HG03039 (cell line): ENCODE measurements around the gene SYT8.
"Not testable (repeated sequence)": the region's sequence is repeated elsewhere in the genome, so short reads cannot be mapped to it uniquely, and the experiment has no call there.

Source experiments
- ATAC-seq: cut with Tn5 transposase; IDR thresholded peaks from one replicate; pipeline ENCODE4 v1.9.1; 2021; ENCODE audit warnings: mild to moderate bottlenecking, moderate library complexity; ENCODE audit not compliant: unreplicated experiment

Gene SYT8, protein sequence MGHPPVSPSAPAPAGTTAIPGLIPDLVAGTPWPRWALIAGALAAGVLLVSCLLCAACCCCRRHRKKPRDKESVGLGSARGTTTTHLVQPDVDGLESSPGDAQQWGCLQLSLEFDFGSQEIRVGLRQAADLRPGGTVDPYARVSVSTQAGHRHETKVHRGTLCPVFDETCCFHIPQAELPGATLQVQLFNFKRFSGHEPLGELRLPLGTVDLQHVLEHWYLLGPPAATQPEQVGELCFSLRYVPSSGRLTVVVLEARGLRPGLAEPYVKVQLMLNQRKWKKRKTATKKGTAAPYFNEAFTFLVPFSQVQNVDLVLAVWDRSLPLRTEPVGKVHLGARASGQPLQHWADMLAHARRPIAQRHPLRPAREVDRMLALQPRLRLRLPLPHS

DNA sequence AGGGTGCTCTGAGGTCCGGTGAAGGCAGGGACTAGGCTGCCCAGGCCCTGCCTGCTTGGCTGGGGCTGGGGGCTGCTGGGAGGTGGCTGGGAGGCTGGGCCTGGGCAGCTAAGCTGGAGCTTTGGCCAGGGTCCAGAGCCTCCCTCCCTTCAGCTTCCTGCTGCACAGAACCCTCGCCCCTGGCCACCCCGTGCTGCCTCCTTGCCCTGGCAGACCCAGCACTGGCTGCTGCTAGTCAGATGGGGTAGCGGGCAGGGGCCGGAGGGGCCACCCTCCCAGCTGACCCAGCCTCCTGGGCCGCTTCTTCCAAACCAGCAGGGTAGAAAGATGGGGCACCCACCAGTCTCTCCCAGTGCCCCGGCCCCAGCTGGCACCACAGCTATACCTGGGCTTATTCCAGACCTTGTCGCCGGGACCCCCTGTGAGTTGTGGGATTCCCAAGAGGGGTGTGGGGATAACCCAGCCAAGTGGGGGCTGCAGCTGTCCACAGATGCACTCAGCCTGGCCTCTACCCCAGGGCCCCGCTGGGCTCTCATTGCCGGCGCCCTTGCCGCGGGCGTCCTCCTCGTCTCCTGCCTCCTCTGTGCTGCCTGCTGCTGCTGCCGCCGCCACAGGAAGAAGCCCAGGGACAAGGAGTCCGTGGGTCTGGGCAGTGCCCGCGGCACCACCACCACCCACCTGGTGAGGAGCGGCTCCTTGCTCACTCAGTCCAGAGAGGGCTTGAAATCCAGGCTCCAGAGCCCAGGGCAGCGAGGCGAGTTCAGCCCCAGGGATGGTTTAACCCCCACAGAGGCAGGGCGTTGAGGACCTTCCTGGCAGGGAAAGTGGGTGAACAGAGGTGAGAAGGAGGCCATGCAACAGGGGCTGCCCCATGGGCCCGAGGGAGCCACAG lies at the start of gene SYT8:
Gene SYT8 (plus strand): TSS at position 212 of the 892 bp plus-strand sequence. CDS start 116 bp downstream, at position 328.
- ATAC-seq, result no peak

DNA sequence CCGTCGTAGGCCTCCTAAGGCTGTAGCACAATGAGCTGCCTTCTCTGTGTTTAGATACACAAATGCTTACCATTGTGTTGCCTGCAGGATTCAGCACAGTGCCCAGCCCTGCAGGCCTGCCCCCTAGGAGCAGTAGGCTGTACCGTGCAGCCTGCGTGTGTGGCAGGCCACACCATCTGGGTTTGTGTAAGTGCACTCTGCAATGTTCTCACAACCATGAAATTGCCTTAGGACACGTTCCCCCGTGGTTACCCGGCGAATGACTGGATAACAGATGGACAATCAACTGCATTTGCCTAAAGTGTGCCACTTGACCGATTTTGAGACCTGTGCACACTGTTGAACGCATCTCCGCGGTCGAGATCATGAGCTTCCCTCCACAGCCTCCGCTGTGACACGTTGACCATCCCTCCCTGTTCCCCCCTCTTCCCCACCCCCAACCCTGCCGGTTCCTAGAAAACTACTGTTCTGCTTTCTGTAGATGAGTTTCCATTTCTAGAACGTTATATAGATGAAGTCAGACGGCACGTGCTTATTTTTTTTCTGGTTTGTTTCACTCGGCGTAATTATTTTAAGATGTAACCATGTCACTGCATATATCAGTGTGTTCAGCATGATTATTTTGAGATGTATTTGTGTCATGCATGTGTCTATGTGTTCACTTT lies 48.9 kb upstream of the SYT8 start:
- ATAC-seq, result no peak

DNA sequence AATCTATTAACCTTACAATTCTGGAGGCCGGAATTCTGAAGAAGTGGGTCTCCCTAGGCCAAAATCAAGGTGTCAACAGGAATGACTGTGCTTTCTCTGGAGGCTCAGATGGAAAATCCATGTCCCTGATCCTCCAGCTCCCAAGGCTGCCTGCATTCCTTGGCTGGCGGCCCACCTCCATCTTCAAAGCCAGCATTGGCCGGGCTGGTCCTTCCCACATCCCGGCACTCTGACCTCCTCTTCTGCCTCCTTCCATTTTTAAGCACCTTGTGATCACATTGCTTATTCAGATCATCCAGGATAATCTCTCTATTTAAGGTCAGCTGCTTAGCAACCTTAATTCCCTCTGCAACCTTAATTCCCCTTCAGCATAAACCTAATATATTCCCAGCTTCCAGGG lies 48.3 kb upstream of the SYT8 start:
- ATAC-seq, result no peak

DNA sequence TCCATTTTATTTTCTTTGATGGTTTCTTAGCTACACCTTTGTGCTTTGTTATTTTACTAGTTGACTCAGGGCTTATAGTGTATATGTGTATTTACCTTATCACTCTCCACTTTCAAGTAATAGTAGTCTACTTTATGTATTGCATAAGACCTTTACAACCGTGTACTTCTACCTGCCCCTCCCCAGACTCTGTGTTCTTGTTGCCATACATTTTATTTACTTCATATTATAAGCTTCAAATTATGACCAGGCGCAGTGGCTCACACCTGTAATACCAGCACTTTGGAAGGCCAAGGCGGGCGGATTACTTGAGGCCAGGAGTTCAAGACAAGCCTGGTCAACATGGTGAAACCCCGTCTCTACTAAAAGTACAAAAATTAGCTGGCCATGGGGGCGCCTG lies 42.9 kb upstream of the SYT8 start:
- no peak for ATAC-seq

DNA sequence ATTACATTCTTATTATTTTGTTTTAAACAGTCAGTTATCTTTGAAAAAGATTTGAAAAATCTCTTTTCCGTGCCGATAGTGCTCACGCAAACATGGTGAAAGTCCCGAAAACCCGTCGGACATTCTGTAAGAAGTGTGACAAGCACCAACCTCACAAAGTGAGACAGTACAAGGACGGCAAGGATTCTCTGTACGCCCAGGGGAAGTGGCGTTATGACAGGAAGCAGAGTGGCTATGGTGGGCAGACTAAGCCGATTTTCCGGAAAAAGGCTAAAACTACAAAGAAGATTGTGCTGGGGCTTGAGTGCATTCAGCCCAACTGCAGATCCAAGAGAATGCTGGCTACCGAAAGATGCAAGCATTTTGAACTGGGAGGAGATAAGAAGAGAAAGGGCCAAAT lies 42.3 kb upstream of the SYT8 start:
- ATAC-seq, result no peak

DNA sequence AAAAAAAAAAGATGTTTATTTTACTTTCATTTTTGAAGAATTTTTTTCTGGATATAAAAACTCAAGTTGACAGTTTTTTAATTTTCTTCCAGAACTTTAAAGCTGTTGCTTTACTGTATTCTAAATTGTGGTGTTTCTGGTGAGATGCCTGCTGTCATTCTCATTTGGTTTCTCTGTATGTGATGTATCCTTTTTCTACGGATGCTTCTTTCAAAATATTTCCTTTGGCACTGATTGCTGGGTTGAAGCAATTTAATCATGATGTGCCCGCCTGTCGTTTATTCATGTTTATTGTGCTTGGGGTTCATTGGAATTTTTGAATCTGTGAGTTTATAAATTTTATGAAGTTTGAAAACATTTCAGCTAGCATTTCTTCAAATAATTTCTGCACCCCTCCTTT lies 41.7 kb upstream of the SYT8 start:
- ATAC-seq, result no peak

DNA sequence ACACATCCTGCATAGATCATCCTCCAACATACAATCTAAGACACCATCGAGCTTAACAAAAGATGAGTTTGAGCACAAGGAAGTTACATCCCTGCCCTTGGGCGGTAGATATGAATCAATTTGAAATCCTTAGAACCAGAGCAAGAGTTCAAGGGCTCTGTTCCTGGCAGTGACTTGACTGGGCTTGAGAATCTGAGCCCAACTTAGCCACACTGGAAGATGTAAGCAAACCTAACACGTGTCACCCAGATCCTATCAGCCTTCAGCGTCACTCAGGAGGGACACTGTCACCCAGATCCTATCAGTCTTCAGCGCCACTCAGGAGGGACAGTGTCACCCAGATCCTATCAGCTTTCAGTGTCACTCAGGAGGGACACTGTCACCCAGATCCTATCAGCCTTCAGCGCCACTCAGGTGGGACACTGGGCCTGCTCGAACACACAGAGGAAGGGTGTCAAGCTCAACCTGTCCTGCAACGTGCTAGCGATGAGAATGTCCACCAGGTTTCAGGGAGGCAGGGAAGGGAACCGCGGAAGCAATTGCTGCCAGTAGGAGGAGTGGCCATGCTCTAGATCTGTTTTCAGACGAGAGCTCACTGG lies 38.3 kb upstream of the SYT8 start:
- no peak for ATAC-seq

DNA sequence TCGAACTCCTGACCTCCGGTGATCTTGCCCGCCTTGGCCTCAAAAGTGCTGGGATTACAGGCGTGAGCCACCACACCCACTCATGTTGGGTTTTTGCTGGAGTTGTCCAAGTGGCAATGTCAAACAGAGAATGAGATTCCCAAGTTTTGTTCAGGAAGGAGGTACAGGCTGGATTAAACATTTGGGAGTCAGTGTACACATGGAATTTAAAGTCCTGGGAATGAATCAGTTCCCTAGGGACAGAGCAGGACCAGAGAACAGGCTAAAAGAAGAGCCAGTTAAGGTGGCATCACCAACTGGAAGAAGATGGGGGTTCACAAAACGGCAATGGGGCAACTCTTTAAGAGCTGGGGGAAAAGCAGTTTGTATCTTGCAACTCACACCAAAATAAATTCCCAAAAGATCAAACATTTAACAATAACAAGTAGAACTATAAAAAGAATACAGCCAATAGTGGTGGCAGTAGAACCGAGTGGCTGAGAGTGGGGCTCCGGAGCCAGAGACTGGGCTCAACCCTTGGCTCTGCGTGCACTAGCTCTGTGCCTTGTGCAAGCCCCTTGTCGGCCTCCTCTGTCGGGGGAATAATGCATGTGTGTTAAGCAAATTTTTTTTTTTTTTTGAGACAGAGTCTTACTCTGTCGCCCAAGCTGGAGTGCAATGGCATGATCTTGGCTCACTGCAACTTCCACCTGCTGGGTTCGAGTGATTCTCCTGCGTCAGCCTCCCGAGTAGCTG lies 37.2 kb upstream of the SYT8 start:
- no peak for ATAC-seq

DNA sequence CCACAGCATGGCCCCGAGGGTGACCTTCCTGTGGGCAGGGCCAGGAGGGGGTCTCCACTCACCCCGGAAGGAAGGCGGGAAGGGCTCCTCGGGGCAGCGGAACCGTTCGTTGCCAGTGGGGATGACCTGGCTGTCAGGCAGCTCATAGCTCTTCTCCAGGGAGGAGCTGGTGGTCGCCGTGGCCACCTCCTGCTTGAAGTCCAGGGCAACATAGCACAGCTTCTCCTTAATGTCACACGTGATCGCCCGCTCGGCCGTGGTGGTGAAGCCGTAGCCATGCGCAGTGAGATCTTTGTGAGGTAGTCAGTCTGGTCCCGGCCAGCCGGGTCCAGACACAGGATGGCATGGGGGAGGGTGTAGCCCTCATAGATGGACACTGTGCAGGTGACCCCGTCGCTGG lies 31.5 kb upstream of the SYT8 start:
- no peak for ATAC-seq

DNA sequence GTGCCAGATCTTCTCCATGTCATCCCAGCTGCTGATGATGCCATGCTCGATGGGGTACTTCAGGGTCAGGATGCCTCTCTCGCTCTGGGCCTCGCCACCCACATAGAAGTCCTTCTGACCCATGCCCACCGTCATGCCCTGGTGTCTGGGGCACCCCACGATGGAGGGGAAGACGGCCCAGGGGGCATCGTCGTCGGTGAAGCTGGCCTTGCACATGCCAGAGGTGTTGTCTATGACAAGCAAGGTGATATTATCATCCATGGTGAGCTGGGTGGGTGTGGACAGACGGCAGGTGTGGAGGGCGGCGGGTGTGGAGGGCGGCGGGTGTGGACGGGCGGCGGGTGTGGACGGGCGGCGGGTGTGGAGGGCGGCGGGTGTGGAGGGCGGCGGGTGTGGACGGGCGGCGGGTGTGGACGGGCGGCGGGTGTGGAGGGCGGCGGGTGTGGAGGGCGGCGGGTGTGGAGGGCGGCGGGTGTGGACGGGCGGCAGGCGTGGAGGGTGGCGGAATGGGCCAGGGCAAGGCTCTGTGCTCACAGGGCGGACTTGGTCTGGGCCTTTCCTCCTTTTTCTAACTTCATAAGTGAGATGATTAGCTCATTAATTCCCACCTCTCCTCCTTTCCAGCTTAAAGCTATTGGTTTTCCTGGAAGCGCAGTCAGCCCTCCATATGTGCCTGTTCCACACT lies 30.8 kb upstream of the SYT8 start:
- not testable (repeated sequence) for ATAC-seq

DNA sequence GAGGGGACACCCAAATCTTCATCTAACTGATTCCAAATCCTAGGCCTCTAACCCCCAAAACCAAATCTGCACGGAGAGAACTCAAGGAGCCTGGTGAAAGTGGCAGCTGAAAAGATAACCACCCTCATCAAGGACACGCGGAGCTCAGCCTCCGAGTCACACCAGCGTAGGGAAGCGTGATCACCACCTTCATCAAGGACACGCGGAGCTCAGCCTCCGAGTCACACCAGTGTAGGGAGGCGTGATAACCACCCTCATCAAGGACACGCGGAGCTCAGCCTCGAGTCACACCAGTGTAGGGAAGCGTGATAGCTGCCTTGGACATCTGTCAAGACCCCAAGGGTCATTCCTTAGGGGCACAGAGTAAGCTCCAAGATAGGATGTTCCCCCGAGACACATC lies 29.3 kb upstream of the SYT8 start:
- ATAC-seq, result no peak

DNA sequence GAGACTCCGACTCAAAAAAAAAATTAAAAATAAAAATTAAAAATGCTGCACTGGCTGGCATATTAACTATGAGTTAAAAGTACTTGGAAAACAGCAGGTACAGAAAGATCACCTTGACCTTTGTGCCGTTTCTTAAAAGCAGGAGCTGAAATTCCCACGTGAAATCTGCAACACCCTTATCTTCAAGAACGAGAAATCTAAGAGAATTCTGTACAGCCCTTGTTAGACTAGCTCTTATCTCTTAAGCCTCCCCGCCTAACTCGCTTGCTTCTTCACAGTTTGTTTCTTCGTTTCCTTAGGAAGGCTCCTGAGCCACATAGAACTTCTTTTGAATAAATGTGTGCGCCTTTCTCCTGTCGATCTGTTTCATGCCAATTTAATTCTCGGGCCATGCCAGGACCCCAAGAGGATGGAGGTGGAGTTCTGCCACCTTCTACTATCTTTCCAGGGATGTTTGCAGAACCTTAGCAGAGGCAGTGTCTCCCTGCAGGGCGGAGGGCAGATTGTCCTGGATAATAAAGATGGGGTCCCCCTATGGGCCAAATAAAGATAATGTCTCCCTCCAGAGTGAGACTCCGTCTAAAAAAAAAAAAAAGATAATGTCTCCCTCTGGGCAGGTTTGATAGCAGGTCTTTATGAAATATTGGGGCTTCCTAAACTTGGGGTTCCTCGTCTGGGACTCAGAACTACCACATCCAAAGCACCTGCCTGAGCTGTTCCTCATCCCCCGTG lies 27.4 kb upstream of the SYT8 start:
- no peak for ATAC-seq

DNA sequence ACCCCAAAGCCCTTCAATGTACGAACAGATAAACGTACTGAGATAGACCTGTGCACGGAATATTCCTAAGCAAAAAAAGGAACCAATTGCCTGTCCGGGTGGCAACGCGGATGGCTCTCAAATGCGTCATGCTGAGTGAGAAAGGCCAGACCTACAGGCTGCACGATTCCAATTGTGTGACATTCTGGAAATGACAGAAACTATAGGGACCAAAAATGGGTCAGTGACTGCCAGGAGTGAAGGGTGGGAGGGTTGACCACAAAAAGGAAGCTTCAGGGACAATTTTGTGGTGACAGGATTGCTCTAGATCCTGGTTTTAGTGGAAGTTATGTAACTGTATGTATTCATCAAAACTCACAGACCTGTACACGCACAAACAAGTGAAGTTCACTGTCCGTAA lies 24.0 kb upstream of the SYT8 start:
- no peak for ATAC-seq

DNA sequence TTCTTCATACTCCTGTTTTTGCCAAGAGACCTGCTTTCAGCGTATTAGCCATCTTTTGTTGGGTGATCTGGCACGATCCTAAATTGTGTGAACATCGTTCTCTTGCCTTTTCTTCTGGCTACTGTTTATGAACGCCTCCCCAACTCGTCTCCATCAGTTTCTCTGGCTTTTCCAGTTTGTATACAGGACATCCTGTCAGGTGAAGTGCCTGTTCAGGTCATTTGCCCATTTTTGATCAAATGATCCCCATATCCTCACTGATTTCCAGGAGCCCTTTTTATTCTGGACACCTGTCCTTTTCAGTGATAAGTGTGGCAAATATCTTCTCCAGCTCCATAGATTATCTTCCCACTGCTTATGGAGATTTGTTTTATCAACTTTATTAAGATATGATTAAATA lies 22.5 kb upstream of the SYT8 start:
- no peak for ATAC-seq

DNA sequence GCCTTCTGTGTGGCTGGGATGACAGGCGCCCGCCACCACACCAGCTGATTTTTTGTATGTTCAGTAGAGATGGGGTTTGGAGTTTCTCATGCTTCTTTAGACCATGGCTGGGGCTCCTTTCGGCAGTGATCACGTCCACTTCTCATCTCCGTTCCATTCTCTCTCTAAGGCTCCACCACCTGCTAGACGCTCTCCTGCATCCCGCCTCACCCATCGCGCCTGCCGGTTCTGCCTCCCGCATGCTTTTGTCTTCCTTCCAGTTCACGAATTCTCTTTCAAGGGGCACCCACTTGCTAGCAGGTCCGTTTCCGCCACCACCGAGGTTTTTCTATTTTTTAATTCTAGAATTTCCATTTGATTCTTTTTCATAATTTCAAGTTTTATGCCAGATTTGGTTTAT lies 22.0 kb upstream of the SYT8 start:
- no peak for ATAC-seq

DNA sequence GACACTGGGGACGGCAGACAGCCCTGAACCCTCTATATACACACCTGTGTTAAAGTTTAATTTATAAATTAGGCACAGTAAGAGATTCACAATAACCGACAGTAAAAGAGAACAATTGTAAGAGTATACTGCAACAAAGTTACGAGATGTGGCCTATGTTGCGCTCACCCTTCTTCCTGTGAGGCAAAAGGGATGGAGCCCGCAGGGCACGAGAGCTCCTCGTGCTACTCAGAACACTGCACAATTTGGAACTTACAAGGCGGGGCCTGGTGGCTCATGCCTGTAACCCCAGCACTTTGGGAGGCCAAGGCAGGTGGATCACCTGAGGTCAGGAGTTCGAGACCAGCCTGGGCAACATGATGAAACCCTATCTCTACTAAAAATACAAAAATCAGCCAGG lies 21.4 kb upstream of the SYT8 start:
- ATAC-seq, result not testable (repeated sequence)

DNA sequence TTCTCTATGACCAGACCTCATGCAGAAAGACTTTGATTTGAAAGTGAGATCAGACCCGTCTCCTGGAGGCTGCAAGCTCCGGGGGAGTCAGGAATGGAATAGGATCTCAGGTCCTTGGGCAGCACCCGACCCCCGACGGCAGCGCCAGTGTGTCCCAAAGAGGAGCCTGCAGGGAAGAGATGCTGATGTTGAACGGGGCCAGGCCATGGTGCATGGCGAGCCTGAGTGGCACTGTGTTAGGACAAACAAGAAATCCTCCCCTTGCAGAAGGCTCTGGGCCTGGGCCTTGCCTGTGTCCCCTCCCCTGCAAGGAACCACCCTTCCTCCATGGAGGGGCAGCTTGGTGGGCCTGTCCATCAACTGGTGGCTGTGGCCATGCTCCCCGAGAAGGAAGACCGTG lies 20.1 kb upstream of the SYT8 start:
- no peak for ATAC-seq

DNA sequence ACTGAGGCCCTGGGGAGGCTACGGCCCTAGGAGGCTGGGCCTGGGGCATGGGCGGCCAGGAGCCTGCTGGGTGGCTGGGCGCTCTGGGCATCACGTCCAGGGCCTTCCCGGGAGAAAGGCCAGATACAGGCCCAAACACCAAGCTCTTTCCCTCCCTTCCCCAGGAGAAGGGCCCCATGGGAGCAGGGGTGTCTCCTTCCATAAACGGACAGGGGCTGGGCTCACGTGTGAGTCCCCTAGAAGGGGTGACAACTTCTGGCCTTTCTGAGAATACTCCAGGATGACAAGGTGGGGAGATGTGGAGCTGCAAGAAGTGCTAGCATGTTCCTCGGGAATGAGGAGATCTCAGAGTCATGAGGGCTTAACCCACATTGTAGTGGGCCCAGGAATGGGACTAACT lies 19.5 kb upstream of the SYT8 start:
- no peak for ATAC-seq

DNA sequence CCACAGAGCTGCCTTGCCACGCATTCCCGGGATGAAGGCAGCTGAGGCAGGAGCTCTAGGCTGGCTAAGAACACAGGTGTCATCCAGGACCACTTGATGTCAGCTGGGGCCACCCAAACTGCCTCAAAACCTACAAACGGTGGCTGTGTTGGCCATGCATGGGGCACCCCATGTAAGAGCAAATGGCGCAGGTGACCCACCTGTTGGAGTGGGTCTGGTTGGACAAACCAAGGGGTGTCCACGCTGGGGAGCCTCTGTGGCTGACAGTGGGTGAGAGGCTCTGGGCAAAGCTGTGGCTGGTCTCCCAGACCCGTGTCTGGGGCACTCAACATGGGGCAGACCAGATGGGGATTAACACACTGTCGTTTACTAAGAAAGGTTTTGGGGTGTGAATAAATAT lies 19.0 kb upstream of the SYT8 start:
- no peak for ATAC-seq
